GM21390 (cell line): ENCODE data around the gene RPL19.

Experiments used
- ATAC-seq: cut with Tn5 transposase; IDR thresholded peaks from one replicate; pipeline ENCODE4 v1.9.1; 2021; ENCODE audit not compliant: unreplicated experiment

RPL19 gene

GRCh38 chr17:39171933-39172332, 28.1 kb upstream of the RPL19 start:
- ATAC-seq, result no peak

GRCh38 chr17:39173080-39173479, 27.0 kb upstream of the RPL19 start:
- no peak for ATAC-seq

GRCh38 chr17:39173526-39174274, 26.4 kb upstream of the RPL19 start:
- ATAC-seq, result no peak

GRCh38 chr17:39174920-39175694, 25.0 kb upstream of the RPL19 start:
- ATAC-seq, result no peak

GRCh38 chr17:39175695-39176093, 24.4 kb upstream of the RPL19 start:
- ATAC-seq, result no peak

- ATAC-seq, result no peak
Measured at GRCh38 chr17:39177256-39177655, 22.8 kb upstream of the RPL19 start.

- no peak for ATAC-seq
Measured at GRCh38 chr17:39178536-39178935, 21.5 kb upstream of the RPL19 start.

- no peak for ATAC-seq
Measured at GRCh38 chr17:39181303-39181702, 18.8 kb upstream of the RPL19 start.

GRCh38 chr17:39183045-39183444, 17.0 kb upstream of the RPL19 start:
- ATAC-seq, result no peak

- no peak for ATAC-seq
Measured at GRCh38 chr17:39183720-39184119, 16.4 kb upstream of the RPL19 start.

- no peak for ATAC-seq
Measured at GRCh38 chr17:39186481-39187002, 13.5 kb upstream of the RPL19 start.

- no peak for ATAC-seq
Measured at GRCh38 chr17:39187152-39187830, 12.8 kb upstream of the RPL19 start.

GRCh38 chr17:39191750-39192510, 8.2 kb upstream of the RPL19 start:
- no peak for ATAC-seq

- no peak for ATAC-seq
Measured at GRCh38 chr17:39192901-39193300, 7.2 kb upstream of the RPL19 start.

GRCh38 chr17:39193346-39193745, 6.7 kb upstream of the RPL19 start:
- ATAC-seq, result no peak

- ATAC-seq, result no peak
Measured at GRCh38 chr17:39194089-39194984, 5.7 kb upstream of the RPL19 start.

GRCh38 chr17:39194985-39195524, 5.0 kb upstream of the RPL19 start:
- no peak for ATAC-seq

GRCh38 chr17:39195568-39196160, 4.4 kb upstream of the RPL19 start:
- ATAC-seq, result no peak

GRCh38 chr17:39196241-39196807, 3.8 kb upstream of the RPL19 start:
- no peak for ATAC-seq
